Thyroid gland (tissue), 4 donors: Measurements from ENCODE around the gene PLD6.

Experiments
- CTCF ChIP-seq, 6 experiments: fragments of 200-600 bp in 3 of 6; fragments of 450-650 bp in 3 of 6; sonication (generic) in 3 of 6; IDR thresholded peaks; one replicate each; pipeline ENCODE4 v1.5.1; 2016 to 2019; ENCODE audit warnings: antibody characterized with exemption in 6 of 6, mild to moderate bottlenecking in 2 of 6, inconsistent platforms in 1 of 6, moderate library complexity in 1 of 6
- POLR2A ChIP-seq, 2 donors: fragments of 450-650 bp; IDR thresholded peaks; one replicate each; pipeline ENCODE4 v1.6.1; 2017; ENCODE audit warnings: antibody characterized with exemption in 2 of 2, mild to moderate bottlenecking in 2 of 2, moderate library complexity in 1 of 2

DNA sequence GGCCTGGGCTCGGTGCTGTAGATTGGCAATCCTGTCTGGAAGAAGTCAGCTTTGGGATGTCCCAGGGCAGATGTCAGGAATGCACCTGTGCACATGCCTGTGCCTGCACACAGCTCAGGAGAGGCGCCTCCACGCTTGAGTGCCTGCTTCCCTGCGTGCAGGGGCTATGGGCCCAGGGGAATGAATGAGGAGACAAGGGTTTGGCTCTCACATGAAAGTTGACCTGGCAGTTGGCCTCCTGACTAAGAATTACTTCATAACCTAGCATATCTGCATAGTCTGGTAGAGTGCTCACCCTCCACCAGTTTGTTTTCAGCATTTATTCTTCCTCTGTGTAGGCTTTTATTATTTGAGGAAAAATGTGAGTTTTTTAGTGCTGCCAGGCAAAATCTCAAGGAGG, 50.0 kb downstream of the PLD6 start:
- no peak for TF ChIP-seq CTCF (IDR thresholded peaks at IDR 0.05)
- no peak for TF ChIP-seq POLR2A (IDR thresholded peaks at IDR 0.05)
